HG02610 (cell line): ENCODE results near the gene RPL10.
A peak's percentile ranks its signal among the peaks of the same experiment; 100 is the strongest.
"Not testable (repeated sequence)": the region's sequence is repeated elsewhere in the genome, so short reads cannot be mapped to it uniquely, and the experiment has no call there.

Source experiments
- ATAC-seq: cut with Tn5 transposase; IDR thresholded peaks from one replicate; pipeline ENCODE4 v1.9.1; 2021; ENCODE audit warnings: mild to moderate bottlenecking, moderate library complexity; ENCODE audit not compliant: unreplicated experiment

The RPL10 gene

GRCh38 chrX:154375156-154375504 lies 23.0 kb upstream of the RPL10 start:
- no peak for ATAC-seq

GRCh38 chrX:154376774-154377173 lies 21.4 kb upstream of the RPL10 start:
- no peak for ATAC-seq

DNA sequence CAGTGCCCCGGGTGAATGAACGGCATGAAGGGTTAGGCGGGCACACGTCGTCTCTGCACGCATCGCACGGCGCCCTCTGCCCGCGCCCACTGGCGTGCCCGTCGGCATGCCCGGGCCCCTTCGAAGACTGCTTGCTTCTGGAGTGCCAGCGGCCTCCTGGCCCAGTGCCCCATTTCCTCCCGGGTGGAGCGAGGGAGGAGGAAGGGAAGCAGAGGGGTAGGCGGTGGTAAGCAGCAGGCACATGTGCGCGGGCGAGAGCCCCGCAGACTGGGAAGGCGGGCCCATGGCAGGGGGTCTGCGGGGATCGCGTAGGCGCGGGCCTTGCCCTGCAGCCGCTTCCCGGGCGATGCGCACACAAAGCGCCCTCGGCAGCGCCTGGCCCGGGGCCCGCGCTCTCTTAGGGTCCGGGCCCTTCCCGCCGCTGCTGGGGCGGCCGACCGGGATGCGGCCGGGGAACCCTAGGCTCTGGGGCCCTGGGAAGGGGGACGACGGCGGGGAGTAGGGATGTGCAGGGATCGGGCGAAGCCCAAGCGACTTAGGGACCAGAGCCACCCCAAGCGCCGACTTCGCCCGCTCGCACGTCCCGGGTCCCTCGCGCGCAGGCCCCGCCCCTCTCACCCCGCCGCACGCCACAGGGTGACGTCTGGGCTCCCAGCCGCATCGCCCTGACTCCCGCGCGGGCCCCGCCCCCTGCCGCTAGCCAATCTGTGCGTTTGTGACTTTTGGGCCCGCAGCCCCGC lies 19.9 kb upstream of the RPL10 start:
- ATAC-seq = peak; percentile 0

- ATAC-seq = peak; percentile 89
Observed at GRCh38 chrX:154378799-154379568, 19.2 kb upstream of the RPL10 start, which contains the start of gene EMD. TSS of gene EMD (plus strand) at chrX:154379295. CDS start at chrX:154379485, 190 bp downstream.

DNA sequence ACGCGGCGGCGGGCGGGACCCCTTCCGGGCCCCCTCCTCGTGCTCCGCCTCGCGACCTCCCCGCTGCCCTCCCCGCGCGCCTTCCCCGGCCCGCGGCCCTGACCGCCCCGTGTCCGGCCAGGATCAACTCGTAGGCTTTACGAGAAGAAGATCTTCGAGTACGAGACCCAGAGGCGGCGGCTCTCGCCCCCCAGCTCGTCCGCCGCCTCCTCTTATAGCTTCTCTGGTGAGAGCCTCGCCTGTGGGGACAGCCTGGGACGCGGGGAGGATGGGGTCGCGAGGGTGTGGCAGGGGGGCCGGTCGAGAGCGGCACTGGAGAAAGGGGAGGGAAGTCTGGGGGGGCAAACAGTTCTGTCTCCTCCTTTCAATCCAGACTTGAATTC lies 18.6 kb upstream of the RPL10 start:
- ATAC-seq = no peak

GRCh38 chrX:154380153-154380552 lies 18.0 kb upstream of the RPL10 start:
- no peak for ATAC-seq

GRCh38 chrX:154380787-154381186 lies 17.4 kb upstream of the RPL10 start:
- no peak for ATAC-seq

GRCh38 chrX:154381271-154381670 lies 16.9 kb upstream of the RPL10 start:
- no peak for ATAC-seq

DNA sequence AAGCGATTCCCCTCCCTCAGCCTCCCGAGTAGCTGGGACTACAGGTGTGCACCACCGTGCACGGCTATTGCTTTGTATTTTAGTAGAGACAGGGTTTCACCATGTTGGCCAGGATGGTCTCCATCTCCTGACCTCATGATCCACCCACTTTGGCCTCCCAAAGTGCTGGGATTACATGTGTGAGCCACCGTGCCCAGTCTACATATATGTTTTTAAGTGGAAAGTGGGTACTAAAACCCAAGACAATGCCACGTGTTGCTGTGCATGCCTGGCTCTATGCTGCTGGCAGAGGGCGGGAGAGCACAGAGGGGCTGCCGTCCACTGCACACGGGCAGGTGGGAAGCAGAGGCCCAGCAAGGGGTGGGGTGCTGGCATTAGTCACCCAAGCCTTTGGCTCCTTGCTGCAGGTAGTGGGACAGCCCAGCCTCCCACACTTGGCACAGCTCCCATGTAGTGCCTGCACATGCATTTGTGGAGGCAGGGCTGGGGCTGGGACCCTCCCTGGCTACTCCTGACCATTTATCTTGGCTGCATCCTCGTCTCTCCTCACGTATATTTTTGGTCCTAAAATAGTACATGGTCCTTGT lies 15.6 kb upstream of the RPL10 start:
- ATAC-seq = no peak

DNA sequence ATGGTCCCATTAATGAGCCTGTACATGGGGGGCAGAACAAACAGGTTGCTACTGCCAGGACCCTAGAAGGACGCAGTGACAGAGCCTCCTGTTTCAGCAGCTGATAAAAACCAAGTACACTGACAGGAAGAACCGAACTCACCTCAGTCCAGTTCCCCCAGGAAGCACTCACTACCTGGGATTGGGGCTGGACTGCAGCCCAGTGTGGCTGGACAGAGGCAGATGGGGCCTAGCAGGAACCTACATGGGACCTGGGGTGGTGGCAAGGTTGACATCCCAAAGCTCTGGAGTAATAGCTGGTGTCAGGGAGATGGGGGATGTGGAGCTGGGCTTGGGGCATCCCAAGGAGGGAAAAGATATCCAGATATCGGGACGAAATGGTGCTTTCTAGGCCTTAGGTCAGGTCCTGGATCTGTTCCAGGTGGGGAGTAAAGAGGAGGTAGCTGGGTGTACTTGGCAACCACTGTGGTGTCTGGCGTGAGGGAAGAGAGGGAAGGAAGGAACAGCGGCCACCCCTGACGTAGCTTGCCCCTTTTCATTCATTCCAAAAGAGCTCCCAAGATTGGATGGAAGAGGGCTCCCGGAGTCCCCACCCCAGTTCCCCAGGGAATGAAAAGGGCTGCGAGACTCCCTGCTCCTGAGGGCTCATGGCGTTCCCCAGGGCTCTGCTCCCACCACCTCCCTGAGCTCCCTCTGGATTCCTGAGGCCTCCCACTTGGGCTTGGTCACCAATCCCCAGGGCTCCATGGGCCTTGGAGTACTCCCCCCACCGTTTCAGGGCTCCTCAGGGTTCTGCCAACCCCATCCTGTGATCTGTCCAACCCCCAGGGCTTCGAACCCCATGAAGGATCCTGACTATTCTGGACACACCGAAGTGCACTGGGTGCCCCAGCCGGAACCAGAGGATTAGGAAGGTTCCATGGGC lies 14.6 kb upstream of the RPL10 start:
- ATAC-seq = no peak

DNA sequence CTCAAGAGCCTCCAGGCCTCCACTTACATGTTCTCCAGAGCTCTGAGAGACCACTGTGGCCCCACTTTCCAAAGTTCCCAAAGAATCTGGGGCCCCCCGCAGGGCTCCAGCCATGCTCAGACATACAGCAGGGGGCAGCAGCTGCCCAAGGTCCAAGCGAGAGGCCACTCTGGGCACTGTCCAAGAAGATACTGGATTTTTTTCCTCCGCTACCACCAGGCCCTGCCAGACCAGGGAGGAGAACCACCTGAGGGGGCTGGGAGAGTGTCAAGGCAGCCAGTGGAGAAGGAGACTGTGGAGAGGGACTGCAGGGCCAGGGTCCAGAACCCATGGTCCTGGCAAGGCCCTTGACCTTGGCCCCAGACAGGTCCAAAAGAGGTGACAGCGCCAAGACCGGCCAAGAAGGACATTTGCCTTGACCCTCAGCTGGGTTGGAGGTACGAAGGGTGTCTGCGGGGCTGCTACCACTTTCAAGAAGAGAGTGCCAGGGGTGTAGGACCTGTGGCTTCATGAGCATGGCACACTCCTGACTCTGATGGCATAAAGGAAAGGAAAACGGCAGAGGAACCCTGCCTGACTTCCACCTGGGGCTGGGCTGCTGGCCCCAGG lies 13.8 kb upstream of the RPL10 start:
- no peak for ATAC-seq

DNA sequence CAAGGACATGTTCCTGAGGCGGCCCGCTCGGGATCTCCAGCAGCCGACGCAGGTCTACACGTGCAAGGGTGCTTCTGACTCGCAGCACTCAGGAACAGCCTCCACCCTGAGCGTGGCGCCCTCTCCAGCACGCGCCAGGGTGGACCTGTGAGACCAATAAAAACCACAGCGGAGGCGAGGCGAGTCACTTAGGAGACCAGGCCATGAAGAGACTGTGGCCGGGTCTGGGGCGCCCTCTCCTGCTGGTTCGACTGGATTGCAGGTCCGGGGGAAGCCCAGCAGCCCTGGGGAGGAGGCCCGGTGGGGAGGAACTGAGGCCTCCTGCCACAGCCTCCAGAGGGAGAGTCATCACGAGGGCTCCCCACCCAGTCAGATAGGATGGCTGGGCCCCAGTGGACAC lies 10.1 kb upstream of the RPL10 start:
- peak; percentile 25 for ATAC-seq

GRCh38 chrX:154388649-154389048 lies 9.5 kb upstream of the RPL10 start:
- ATAC-seq = peak; percentile 28

- peak; percentile 76 for ATAC-seq
Observed at GRCh38 chrX:154389812-154390747, 8.1 kb upstream of the RPL10 start.

DNA sequence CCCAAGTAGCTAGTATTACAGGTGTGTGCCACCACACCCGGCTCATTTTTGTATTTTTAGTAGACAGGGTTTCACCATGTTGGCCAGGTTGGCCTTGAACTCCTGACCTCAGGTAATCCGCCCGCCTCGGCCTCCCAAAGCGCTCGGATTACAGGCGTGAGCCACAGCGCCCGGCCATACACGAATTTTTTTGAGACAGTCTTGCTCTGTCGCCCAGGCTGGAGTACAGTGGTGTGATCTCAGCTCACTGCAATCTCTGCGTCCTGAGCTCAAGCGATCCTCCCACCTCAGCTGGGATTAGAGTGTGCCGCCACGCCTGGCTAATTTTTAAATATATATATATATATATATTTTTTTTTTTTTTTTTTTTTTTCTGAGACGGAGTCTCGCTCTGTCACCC lies 1.8 kb upstream of the RPL10 start:
- ATAC-seq = not testable (repeated sequence)

DNA sequence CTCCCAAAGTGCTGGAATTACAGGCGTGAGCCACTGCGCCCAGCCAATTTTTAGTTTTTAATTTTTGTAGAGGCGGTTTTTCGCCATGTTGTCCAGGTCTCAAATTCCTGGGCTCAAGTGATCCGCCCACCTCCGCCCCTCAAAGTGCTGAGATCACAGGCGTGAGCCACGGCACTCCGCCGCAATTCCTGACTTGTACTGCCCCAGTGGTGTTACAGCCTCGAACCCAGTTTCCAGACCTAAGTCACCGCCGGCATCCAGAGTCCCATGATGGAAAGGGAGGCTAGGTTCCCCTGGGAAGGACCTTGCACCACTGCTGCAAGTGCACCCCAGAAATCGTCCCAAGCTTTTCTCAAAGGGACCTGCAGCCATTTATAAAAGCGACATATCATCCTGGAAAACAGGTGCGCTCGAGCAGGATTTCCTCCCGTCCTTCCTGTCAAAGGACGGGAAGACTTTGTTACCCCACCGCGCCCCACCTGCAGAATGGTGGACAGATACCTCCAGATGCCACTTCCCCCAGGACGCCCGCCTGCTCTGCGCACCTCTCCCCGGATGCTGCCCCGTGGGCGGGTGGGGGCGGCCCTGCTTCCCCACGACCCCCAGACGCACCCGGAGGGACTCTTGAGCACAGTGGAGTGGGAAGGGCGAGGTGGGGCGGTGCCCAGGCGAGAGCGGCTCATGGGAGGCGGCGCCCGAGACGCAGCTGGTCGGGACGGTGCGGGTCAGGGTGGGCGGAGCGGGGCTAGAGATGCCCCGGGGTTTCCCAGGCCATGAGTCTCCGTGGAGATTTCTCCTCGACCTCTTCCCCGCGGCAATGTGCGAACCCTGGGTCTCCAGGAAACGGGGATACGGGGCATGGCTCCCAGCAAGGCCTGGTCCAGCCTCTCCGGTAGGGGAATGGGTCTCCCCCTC lies 947 bp upstream of the RPL10 start:
- peak; percentile 58 for ATAC-seq

DNA sequence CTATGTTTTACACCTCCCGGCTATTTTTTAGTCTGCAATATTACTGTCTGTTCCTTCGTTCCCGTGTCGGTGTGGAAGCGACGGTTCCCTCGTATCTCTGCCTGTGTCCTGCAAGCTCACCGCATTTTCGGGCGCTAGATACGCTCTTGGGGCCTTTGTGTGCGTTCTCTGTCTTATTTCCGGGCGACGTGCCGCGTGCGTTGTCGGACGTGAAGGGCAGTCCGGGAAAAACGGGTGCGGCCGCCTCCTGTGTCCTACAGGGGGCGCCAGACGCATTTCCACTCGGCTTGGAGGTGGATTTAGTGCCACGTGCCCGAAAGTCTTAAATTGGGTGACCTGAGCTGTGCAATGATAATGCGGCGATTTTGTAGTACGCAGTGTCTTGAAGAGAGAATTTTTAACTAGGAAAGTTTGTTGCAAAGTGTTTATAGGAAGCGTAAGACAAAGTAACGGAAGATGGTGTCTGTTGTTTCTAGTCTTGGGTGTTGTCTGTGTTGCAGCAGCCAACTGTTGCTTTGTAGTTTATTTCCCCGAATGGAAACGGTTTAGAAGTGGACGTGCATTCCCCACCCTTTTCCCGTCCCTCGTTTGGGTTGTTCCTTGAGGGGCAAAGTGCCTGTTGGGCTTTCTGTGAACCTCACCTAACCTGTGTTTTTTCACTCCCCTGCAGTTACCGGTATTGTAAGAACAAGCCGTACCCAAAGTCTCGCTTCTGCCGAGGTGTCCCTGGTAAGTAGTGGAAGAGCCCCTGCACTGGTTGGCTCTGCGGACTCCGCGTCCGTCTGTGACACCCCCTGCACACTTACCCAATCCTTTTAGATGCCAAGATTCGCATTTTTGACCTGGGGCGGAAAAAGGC lies 720 bp downstream of the RPL10 start:
- no peak for ATAC-seq
